ENCODE data around the gene BASP1.

Gene BASP1

GRCh38 chr5:17224858-17225511, 7.6 kb downstream of the BASP1 start:
- H3K36me3 ChIP-seq (ENCODE audit: control insufficient read depth, insufficient read depth, low read length): no peaks in the 10 kb centered on the region
- DNase-seq (ENCODE audit: extremely low read depth, insufficient read length): peak; percentile 39
- no peak for TF ChIP-seq CTCF (IDR thresholded peaks at IDR 0.05; ENCODE audit: insufficient read depth, low read length, poor library complexity, severe bottlenecking)
- H3K4me3 ChIP-seq (replicated peaks; ENCODE audit: low read depth, low read length): no peak overlapping the region
- H3K27me3 ChIP-seq (replicated peaks; ENCODE audit: control insufficient read depth, insufficient read depth, low read length): no peaks in the 10 kb centered on the region

GRCh38 chr5:17225520-17225919, 8.1 kb downstream of the BASP1 start:
- DNase-seq (ENCODE audit: extremely low read depth, insufficient read length): no peak
- Histone ChIP-seq H3K36me3 (ENCODE audit: control insufficient read depth, insufficient read depth, low read length) (no peaks in the 10 kb centered on the region), H3K4me3 (replicated peaks; ENCODE audit: low read depth, low read length) (no peak overlapping the region), H3K27me3 (replicated peaks; ENCODE audit: control insufficient read depth, insufficient read depth, low read length) (no peaks in the 10 kb centered on the region)
- TF ChIP-seq CTCF (IDR thresholded peaks at IDR 0.05; ENCODE audit: insufficient read depth, low read length, poor library complexity, severe bottlenecking): no peak

- no peak overlapping the region for H3K4me3 ChIP-seq (replicated peaks; ENCODE audit: low read depth, low read length)
- DNase-seq (ENCODE audit: extremely low read depth, insufficient read length): no peak
- H3K36me3 ChIP-seq (ENCODE audit: control insufficient read depth, insufficient read depth, low read length): no peaks in the 10 kb centered on the region
- no peak for TF ChIP-seq CTCF (IDR thresholded peaks at IDR 0.05; ENCODE audit: insufficient read depth, low read length, poor library complexity, severe bottlenecking)
- H3K27me3 ChIP-seq (replicated peaks; ENCODE audit: control insufficient read depth, insufficient read depth, low read length): no peaks in the 10 kb centered on the region
These were observed 10.4 kb downstream of the BASP1 start for GRCh38 chr5:17227868-17228267.

- peak; percentile 55 for DNase-seq (ENCODE audit: extremely low read depth, insufficient read length)
- H3K27me3 ChIP-seq (replicated peaks; ENCODE audit: control insufficient read depth, insufficient read depth, low read length): no peaks in the 10 kb centered on the region
- TF ChIP-seq CTCF (IDR thresholded peaks at IDR 0.05; ENCODE audit: insufficient read depth, low read length, poor library complexity, severe bottlenecking): no peak
- H3K4me3 ChIP-seq (replicated peaks; ENCODE audit: low read depth, low read length): no peak overlapping the region
- no peaks in the 10 kb centered on the region for H3K36me3 ChIP-seq (ENCODE audit: control insufficient read depth, insufficient read depth, low read length)
These were observed 11.4 kb downstream of the BASP1 start for GRCh38 chr5:17228821-17229291.

- Histone ChIP-seq H3K36me3 (ENCODE audit: control insufficient read depth, insufficient read depth, low read length) (no peaks in the 10 kb centered on the region), H3K4me3 (replicated peaks; ENCODE audit: low read depth, low read length) (no peak overlapping the region), H3K27me3 (replicated peaks; ENCODE audit: control insufficient read depth, insufficient read depth, low read length) (no peaks in the 10 kb centered on the region)
- DNase-seq (ENCODE audit: extremely low read depth, insufficient read length): no peak
- no peak for TF ChIP-seq CTCF (IDR thresholded peaks at IDR 0.05; ENCODE audit: insufficient read depth, low read length, poor library complexity, severe bottlenecking)
These were observed 11.9 kb downstream of the BASP1 start for GRCh38 chr5:17229313-17229712.

- Histone ChIP-seq H3K4me3 (replicated peaks; ENCODE audit: low read depth, low read length) (no peak overlapping the region), H3K27me3 (replicated peaks; ENCODE audit: control insufficient read depth, insufficient read depth, low read length) (no peaks in the 10 kb centered on the region), H3K36me3 (ENCODE audit: control insufficient read depth, insufficient read depth, low read length) (no peaks in the 10 kb centered on the region)
- no peak for DNase-seq (ENCODE audit: extremely low read depth, insufficient read length)
- TF ChIP-seq CTCF (IDR thresholded peaks at IDR 0.05; ENCODE audit: insufficient read depth, low read length, poor library complexity, severe bottlenecking): no peak
These were observed 12.8 kb downstream of the BASP1 start for GRCh38 chr5:17230191-17230590.

All from GM06990 (cell line).